HepG2 (cell line): ENCODE results near the gene ST13. TPM values are rescaled to one million over a fixed set of nuclear protein-coding genes. Genes with fewer than 3 reads are reported as not detected.

Experiments
- ATF3 ChIP-seq: sonication (generic); formaldehyde crosslinking; IDR thresholded peaks from 2 replicates; pipeline ENCODE4 v1.4.0; 2020; ENCODE audit warnings: missing genetic modification reagents
- BCL6 ChIP-seq: IDR thresholded peaks from 2 replicates; pipeline ENCODE4 v1.6.1; 2016; ENCODE audit warnings: missing genetic modification reagents, missing compliant biosample characterization
- CHD4 ChIP-seq: fragments of 200-600 bp; sonication (generic); IDR thresholded peaks from 2 replicates; pipeline ENCODE4 v1.7.0; 2017; ENCODE audit warnings: mild to moderate bottlenecking, low read length, borderline replicate concordance
- FOXK1 ChIP-seq: sonication (generic); formaldehyde crosslinking; IDR thresholded peaks from 2 replicates; pipeline ENCODE4 v1.4.0; 2020; ENCODE audit warnings: low read depth, missing genetic modification reagents, borderline replicate concordance
- HDAC2 ChIP-seq: sonication (generic); formaldehyde crosslinking; IDR thresholded peaks from 2 replicates; pipeline ENCODE4 v1.4.0; 2020; ENCODE audit warnings: missing genetic modification reagents
- HNF4A ChIP-seq: sonication (generic); formaldehyde crosslinking; IDR thresholded peaks from 2 replicates; pipeline ENCODE4 v1.4.0; 2020; ENCODE audit warnings: missing genetic modification reagents
- NCOA2 ChIP-seq: sonication (generic); formaldehyde crosslinking; IDR thresholded peaks from 2 replicates; pipeline ENCODE4 v1.8.0; 2022; ENCODE audit warnings: inconsistent platforms
- NFE2 ChIP-seq: sonication (generic); formaldehyde crosslinking; IDR thresholded peaks from 2 replicates; pipeline ENCODE4 v1.4.0; 2020; ENCODE audit warnings: missing genetic modification reagents
- PHF8 ChIP-seq: sonication (generic); formaldehyde crosslinking; IDR thresholded peaks from 2 replicates; pipeline ENCODE4 v1.5.0; 2020; ENCODE audit warnings: missing genetic modification reagents
- POLR2AphosphoS2 ChIP-seq: IDR thresholded peaks from 2 replicates; pipeline ENCODE4 v1.6.1; 2011; ENCODE audit warnings: low read depth, low read length, improper control_type of control experiment
- SMAD1 ChIP-seq: sonication (generic); formaldehyde crosslinking; IDR thresholded peaks from 2 replicates; pipeline ENCODE4 v1.4.0; 2020; ENCODE audit warnings: missing genetic modification reagents, low read depth, mild to moderate bottlenecking, borderline replicate concordance
- SPEN ChIP-seq: sonication (generic); formaldehyde crosslinking; IDR thresholded peaks from 2 replicates; pipeline ENCODE4 v1.5.1; 2020; ENCODE audit warnings: low read depth, mild to moderate bottlenecking, missing genetic modification reagents
- TEAD3 ChIP-seq: optimal IDR thresholded peaks from 2 replicates; pipeline ENCODE3; 2016; ENCODE audit warnings: borderline replicate concordance
- ZBTB40 ChIP-seq, 2 experiments: fragments of 450-650 bp in 1 of 2; sonication (generic) in 1 of 2; formaldehyde crosslinking in 1 of 2; IDR thresholded peaks; 2 replicates each; pipeline versions ENCODE4 v1.6.1 to v1.8.0; 2016 to 2022; ENCODE audit warnings: antibody characterized with exemption in 1 of 2, mild to moderate bottlenecking in 1 of 2, missing genetic modification reagents in 1 of 2
- ZNF33A ChIP-seq: sonication (generic); formaldehyde crosslinking; IDR thresholded peaks from 2 replicates; pipeline ENCODE4 v1.5.1; 2020; ENCODE audit warnings: missing genetic modification reagents, mild to moderate bottlenecking, moderate library complexity, borderline replicate concordance
- ZNF720 ChIP-seq: sonication (generic); formaldehyde crosslinking; IDR thresholded peaks from 2 replicates; pipeline ENCODE4 v1.4.0; 2020; ENCODE audit warnings: missing genetic modification reagents
- polyA plus RNA-seq, 8 experiments: library from polyadenylated mRNA; depleted of rRNA in 3 of 8; stranded (reverse) in 7 of 8; unstranded in 1 of 8; fragments of >200 nt; fragmentation: Illumina TruSeq in 4 of 8; extraction: Trizol in 4 of 8; gene quantifications; 2 replicates each; pipeline versions ENCODE4 v1.2.1 to v1.2.3, GENCODE V29; 2011 to 2016; ENCODE audit warnings: low read depth in 4 of 8, missing spikeins in 1 of 8, mixed read lengths in 1 of 8; ENCODE audit not compliant: insufficient read depth in 1 of 8
- total RNA-seq, 5 experiments: library from RNA; depleted of rRNA; stranded (reverse); fragments of >200 nt; fragmentation: Illumina TruSeq; extraction: Trizol; gene quantifications; 2 replicates each; pipeline ENCODE4 v1.2.3, GENCODE V29; 2016; ENCODE audit warnings: low read depth in 1 of 5
- TF ChIP-seq, protein P1 (sequence below): sonication (generic); formaldehyde crosslinking; IDR thresholded peaks from 2 replicates; pipeline ENCODE4 v1.8.1; 2023; ENCODE audit warnings: mild to moderate bottlenecking, missing genetic modification reagents
- TF ChIP-seq, protein P2 (sequence below): IDR thresholded peaks from 2 replicates; pipeline ENCODE4 v1.6.1; 2016

The ST13 gene
- total and polyA plus RNA-seq, 2 of the 13 experiments (the other 11 are each of a cell fraction or from before 2014, with no cell fraction given): 110 to 274 TPM

DNA sequence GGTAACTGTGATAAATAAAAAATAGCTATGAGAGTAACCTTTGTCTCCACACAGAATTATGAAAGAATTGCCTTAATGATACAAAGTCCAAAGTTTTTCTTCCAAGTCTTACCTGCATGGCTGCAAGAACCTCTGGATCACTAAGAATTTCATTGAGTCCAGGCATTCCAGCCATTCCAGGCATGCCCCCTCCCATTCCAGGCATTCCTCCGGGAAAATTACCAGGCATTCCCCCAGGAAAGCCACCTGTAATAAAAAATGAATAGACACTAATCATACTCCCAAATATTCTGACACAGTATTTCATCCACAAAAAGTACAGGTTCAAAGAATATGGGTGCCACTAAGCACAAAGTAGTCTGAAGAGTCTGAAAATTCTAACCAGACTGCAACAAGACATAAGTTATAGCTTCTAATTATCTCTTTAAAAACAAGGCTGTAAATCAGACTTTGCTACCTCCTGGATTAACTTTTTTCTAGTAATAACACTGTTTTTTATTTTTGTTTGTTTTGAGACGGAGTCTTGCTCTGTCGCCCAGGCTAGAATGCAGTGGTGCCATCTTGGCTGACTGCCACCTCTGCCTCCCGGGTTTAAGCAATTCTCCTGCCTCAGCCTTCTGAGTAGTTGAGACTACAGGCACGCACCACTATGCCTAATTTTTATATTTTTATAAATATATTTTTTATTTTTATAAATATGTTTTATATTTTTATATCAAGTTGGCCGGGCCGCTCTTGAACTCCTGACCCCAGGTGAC lies 29.3 kb downstream of the ST13 start (continued):
- TF ChIP-seq PHF8 (CRISPR knock-in tag): no peak
- TF ChIP-seq TEAD3 (CRISPR knock-in tag): peak; percentile 100
- TF ChIP-seq NFE2: no peak
- TF ChIP-seq ZBTB40 (IDR thresholded peaks at IDR 0.05): no peak
- TF ChIP-seq ZBTB40 (CRISPR knock-in tag; IDR thresholded peaks at IDR 0.05): no peak
- TF ChIP-seq POLR2AphosphoS2: no peak
- TF ChIP-seq FOXK1: no peak
- no peak for TF ChIP-seq ZNF720
- TF ChIP-seq ZNF33A: no peak
- TF ChIP-seq, protein P1, sequence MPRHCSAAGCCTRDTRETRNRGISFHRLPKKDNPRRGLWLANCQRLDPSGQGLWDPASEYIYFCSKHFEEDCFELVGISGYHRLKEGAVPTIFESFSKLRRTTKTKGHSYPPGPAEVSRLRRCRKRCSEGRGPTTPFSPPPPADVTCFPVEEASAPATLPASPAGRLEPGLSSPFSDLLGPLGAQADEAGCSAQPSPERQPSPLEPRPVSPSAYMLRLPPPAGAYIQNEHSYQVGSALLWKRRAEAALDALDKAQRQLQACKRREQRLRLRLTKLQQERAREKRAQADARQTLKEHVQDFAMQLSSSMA (CRISPR knock-in tag): no peak
- TF ChIP-seq HDAC2: no peak
- TF ChIP-seq HNF4A: peak; percentile 67
- TF ChIP-seq, protein P2, sequence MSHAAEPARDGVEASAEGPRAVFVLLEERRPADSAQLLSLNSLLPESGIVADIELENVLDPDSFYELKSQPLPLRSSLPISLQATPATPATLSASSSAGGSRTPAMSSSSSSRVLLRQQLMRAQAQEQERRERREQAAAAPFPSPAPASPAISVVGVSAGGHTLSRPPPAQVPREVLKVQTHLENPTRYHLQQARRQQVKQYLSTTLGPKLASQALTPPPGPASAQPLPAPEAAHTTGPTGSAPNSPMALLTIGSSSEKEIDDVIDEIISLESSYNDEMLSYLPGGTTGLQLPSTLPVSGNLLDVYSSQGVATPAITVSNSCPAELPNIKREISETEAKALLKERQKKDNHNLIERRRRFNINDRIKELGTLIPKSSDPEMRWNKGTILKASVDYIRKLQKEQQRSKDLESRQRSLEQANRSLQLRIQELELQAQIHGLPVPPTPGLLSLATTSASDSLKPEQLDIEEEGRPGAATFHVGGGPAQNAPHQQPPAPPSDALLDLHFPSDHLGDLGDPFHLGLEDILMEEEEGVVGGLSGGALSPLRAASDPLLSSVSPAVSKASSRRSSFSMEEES (CRISPR knock-in tag): no peak
- no peak for TF ChIP-seq ATF3 (CRISPR knock-in tag)
- no peak for TF ChIP-seq BCL6 (CRISPR knock-in tag)
- no peak for TF ChIP-seq SPEN
- peak; percentile 36; the same call in 1 of the 2 replicates for TF ChIP-seq NCOA2 (CRISPR knock-in tag)
- no peak for TF ChIP-seq SMAD1 (CRISPR knock-in tag)
- TF ChIP-seq CHD4: no peak
